Parathyroid adenoma (tissue), 2 donors: ENCODE measurements around the gene UFSP2.
A peak's percentile ranks its signal among the peaks of the same experiment; 100 is the strongest.

Experiments
- H2AFZ ChIP-seq: fragments of 300-600 bp; sonication (generic); one replicate; pipeline ENCODE4 v1.7.0; 2017; ENCODE audit warnings: antibody characterized with exemption, mild to moderate bottlenecking
- H3K27ac ChIP-seq: fragments of 300-600 bp; sonication (generic); one replicate; pipeline ENCODE4 v1.7.0; 2017
- H3K27me3 ChIP-seq: fragments of 300-600 bp; sonication (generic); one replicate; pipeline ENCODE4 v1.7.0; 2017; ENCODE audit warnings: low read length; ENCODE audit not compliant: control insufficient read depth, insufficient read depth
- H3K36me3 ChIP-seq: fragments of 300-600 bp; sonication (generic); one replicate; pipeline ENCODE4 v1.7.0; 2017; ENCODE audit warnings: low read length; ENCODE audit not compliant: control insufficient read depth, insufficient read depth
- H3K4me1 ChIP-seq: fragments of 300-600 bp; sonication (generic); one replicate; pipeline ENCODE4 v1.7.0; 2017; ENCODE audit warnings: control low read depth
- H3K4me2 ChIP-seq: fragments of 300-600 bp; sonication (generic); one replicate; pipeline ENCODE4 v1.7.0; 2017; ENCODE audit warnings: low read length
- H3K4me3 ChIP-seq: fragments of 300-600 bp; sonication (generic); one replicate; pipeline ENCODE4 v1.7.0; 2017; ENCODE audit warnings: low read depth, low read length
- H3K79me2 ChIP-seq: fragments of 300-600 bp; sonication (generic); one replicate; pipeline ENCODE4 v1.7.0; 2017; ENCODE audit warnings: control low read depth
- H3K9ac ChIP-seq: fragments of 300-600 bp; sonication (generic); one replicate; pipeline ENCODE4 v1.7.0; 2017; ENCODE audit warnings: mild to moderate bottlenecking
- H3K9me3 ChIP-seq: fragments of 300-600 bp; sonication (generic); one replicate; pipeline ENCODE4 v1.7.0; 2017; ENCODE audit warnings: low read length; ENCODE audit not compliant: control insufficient read depth
- TF ChIP-seq, protein P1 (sequence below): fragments of 300-600 bp; sonication (generic); IDR thresholded peaks from one replicate; pipeline ENCODE4 v1.7.0; 2017; ENCODE audit warnings: antibody characterized with exemption, mild to moderate bottlenecking
- donor health status: primary hyperparathyroidism.

The UFSP2 gene

DNA sequence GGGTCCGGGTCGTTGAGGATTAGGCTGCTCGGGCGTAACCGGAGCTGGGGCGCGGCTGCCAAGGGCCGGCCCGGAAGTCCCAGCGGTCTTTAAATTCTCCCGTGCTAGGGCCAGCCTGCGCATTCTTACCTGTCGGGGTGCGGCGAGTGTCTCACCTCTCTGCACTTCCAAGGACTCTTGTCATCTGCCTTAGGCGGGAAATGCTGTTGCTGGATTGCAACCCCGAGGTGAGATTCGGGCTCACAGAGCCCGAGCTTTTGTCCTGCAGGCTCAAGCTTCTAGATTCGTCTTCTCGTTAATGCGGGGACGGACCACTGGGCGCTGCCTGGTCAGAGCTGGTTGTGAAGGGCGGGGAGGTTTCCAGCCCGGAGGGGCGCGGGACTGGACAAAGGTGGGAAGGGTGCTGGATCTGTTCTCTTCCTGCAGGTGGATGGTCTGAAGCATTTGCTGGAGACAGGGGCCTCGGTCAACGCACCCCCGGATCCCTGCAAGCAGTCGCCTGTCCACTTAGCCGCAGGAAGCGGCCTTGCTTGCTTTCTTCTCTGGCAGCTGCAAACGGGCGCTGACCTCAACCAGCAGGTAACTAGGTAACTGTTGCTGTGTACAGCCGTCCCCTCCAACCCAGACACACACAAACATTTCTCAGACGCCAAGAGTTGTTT, 28.9 kb downstream of the UFSP2 start, which contains the start of gene ANKRD37:
TSS of gene ANKRD37 (plus strand) at position 118 of the 662 bp plus-strand sequence. CDS start at position 201, 83 bp downstream.
- Histone ChIP-seq H3K4me1 (no peaks in the 10 kb centered on the region), H3K79me2 (no peaks in the 10 kb centered on the region), H3K9me3 (no peaks in the 10 kb centered on the region), H3K27ac (peak within 1 kb of the TSS; percentile 97), H2AFZ (peak within 1 kb of the TSS; percentile 87), H3K27me3 (no peaks in the 10 kb centered on the region), H3K4me2 (peak within 1 kb of the TSS; percentile 89), H3K4me3 (peak within 1 kb of the TSS; percentile 69), H3K36me3 (no peaks in the 10 kb centered on the region), H3K9ac (no peak within 1 kb of the TSS)
- TF ChIP-seq, protein P1, sequence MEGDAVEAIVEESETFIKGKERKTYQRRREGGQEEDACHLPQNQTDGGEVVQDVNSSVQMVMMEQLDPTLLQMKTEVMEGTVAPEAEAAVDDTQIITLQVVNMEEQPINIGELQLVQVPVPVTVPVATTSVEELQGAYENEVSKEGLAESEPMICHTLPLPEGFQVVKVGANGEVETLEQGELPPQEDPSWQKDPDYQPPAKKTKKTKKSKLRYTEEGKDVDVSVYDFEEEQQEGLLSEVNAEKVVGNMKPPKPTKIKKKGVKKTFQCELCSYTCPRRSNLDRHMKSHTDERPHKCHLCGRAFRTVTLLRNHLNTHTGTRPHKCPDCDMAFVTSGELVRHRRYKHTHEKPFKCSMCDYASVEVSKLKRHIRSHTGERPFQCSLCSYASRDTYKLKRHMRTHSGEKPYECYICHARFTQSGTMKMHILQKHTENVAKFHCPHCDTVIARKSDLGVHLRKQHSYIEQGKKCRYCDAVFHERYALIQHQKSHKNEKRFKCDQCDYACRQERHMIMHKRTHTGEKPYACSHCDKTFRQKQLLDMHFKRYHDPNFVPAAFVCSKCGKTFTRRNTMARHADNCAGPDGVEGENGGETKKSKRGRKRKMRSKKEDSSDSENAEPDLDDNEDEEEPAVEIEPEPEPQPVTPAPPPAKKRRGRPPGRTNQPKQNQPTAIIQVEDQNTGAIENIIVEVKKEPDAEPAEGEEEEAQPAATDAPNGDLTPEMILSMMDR: no peak

DNA sequence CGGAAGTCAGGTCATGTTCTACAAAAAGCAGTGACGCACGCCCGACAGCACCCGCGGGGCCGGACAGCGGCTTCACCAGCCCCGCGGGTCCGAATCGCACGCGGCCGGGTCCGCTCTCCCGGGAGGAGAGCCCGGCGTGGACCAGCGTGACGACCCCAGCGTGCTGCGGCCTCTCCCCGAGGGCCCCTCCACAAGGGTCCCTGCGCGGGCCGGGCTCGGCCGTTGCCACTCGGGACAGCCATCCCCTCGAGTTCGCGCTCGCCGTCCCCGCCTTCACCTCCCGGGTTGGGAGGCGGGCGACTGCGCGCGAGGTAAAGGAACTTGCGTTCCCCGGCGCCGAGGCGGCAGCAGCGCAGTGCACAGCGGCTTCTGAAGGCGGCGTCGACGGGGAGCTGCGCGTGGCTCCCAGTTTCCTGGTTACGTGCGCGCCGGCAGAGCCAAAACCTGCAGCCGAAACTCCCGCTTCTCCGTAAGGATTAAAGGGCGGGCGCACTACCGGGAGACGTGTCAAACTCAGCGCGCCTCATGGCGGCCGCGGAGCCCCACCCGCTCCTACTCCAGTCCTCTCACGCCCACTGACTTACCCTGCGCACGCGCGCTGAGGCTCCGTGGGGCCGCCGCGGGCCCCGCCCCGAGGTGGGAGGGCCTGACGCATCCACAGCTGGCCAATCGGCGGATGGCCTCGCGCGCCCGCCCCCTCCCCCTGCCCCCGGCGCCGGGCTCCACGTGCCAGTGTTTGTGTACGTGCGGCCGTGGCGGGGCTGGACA, 29.6 kb downstream of the UFSP2 start:
- Histone ChIP-seq H3K9ac (no peak overlapping the region), H3K79me2 (no peaks in the 10 kb centered on the region), H3K9me3 (no peaks in the 10 kb centered on the region), H3K4me1 (no peaks in the 10 kb centered on the region), H2AFZ (peak overlapping the region; percentile 87), H3K4me2 (peak overlapping the region; percentile 89), H3K27me3 (no peaks in the 10 kb centered on the region), H3K27ac (peak overlapping the region; percentile 97), H3K4me3 (peak overlapping the region; percentile 69), H3K36me3 (no peaks in the 10 kb centered on the region)
- TF ChIP-seq, protein P1: no peak

DNA sequence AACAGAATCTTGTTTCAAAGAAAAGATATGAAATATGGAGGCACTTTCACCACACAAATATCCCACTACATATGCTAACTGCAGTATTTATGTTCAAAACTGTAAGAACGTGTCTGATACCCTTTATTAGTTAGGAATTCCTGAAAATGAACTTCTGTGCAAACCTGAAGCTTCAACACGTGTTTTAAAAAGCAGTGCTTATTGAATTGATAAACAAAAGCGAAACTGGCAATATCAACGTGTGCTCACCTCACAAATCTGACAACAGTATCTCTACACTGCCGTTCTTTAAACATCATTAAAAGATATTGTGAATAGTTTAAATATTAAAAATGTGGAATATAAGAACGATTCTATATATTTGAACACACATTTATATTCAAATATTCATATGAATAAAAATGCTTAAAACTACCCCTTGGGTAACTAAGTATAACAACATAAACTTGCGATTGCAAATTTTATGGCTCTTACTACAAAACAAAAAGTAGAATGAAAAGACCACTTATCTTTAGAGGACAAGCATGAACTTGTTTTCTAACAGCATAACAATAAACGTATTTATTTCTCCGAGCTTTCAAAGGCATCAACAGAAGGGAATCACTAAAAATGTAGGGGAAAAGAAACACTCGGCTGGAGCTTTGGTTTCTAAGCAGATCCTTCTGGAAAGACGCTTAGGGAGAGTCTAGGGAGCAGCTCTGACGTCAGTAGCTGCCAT, 30.4 kb downstream of the UFSP2 start, which contains the start of gene LRP2BP:
TSS of gene LRP2BP (minus strand) at position 687 of the 718 bp plus-strand sequence. CDS start 17,738 bp downstream, outside the sequence.
- TF ChIP-seq, protein P1: no peak
- Histone ChIP-seq H3K27me3 (no peaks in the 10 kb centered on the region), H3K9me3 (no peaks in the 10 kb centered on the region), H2AFZ (peak within 1 kb of the TSS; percentile 87), H3K4me3 (peak within 1 kb of the TSS; percentile 69), H3K27ac (peak within 1 kb of the TSS; percentile 97), H3K36me3 (no peaks in the 10 kb centered on the region), H3K4me1 (no peaks in the 10 kb centered on the region), H3K79me2 (no peaks in the 10 kb centered on the region), H3K4me2 (peak within 1 kb of the TSS; percentile 89), H3K9ac (no peak within 1 kb of the TSS)

DNA sequence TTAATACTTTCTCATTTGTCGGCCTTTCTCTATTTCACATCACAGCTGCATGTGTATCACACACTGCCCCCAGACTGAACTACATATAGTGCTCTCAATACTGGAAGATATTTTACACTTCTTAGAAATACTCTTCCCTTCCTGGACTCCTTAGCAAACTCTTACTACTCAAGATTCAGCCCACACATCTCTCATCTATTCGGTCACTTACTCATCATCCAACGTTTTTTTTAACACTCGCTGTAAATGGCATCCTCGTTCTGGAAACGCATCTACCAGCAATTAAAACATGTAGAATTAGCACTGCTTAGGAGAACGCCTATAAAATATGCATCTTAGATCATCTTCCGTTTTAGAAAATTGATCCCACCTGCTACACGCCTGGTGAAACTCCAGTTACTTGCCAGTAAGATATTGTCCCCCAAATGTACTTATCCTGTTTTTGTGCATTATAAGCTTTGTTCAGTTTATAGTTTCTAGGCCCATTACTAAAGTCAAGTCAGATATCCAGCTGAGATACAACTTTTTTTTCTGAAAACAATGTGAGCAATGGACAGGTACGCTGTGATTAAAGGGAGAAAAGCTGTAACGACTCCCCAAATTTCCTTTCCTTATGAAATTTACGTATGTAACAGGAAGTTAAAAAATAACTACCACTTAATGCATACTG, 31.1 kb downstream of the UFSP2 start:
- Histone ChIP-seq H2AFZ (peak overlapping the region; percentile 87), H3K27ac (no peak overlapping the region), H3K27me3 (no peaks in the 10 kb centered on the region), H3K36me3 (no peaks in the 10 kb centered on the region), H3K9ac (no peak overlapping the region), H3K79me2 (no peaks in the 10 kb centered on the region), H3K4me1 (no peaks in the 10 kb centered on the region), H3K4me3 (peak overlapping the region; percentile 69), H3K4me2 (peak overlapping the region; percentile 89), H3K9me3 (no peaks in the 10 kb centered on the region)
- TF ChIP-seq, protein P1: no peak
